GM19455 (cell line): ENCODE results near the gene NAA60.

ENCODE experiments used
- ATAC-seq: cut with Tn5 transposase; IDR thresholded peaks from one replicate; pipeline ENCODE4 v1.9.1; 2021; ENCODE audit not compliant: unreplicated experiment

Gene NAA60

GRCh38 chr16:3536271-3536731 is 92.8 kb downstream of the NAA60 start:
- no peak for ATAC-seq
